Fibroblast of lung (primary cell): ENCODE measurements around the gene LYPD6. TPM values are rescaled to one million over a fixed set of nuclear protein-coding genes. Genes with fewer than 3 reads are reported as not detected.

Source experiments
- DNase-seq, 2 donors: peaks; one replicate each; pipeline versions ENCODE4 v3.0.0 to v3.0.0-alpha.2; 2010; ENCODE audit warnings: low read depth in 2 of 2
- H2AFZ ChIP-seq: 2 replicates; pipeline ENCODE4 v1.5.1; 2012; ENCODE audit warnings: low read length, control low read depth, inconsistent platforms
- H3K27ac ChIP-seq: 2 replicates; pipeline ENCODE4 v1.5.1; 2011; ENCODE audit warnings: low read length, control low read depth; ENCODE audit not compliant: insufficient read depth
- H3K27me3 ChIP-seq: 2 replicates; pipeline ENCODE4 v1.5.1; 2011; ENCODE audit warnings: mild to moderate bottlenecking, low read length; ENCODE audit not compliant: control insufficient read depth, insufficient read depth
- H3K36me3 ChIP-seq: 2 replicates; pipeline ENCODE4 v1.5.1; 2011; ENCODE audit warnings: low read length; ENCODE audit not compliant: control insufficient read depth, insufficient read depth
- H3K4me1 ChIP-seq: 2 replicates; pipeline ENCODE4 v1.5.1; 2011; ENCODE audit warnings: low read length; ENCODE audit not compliant: control insufficient read depth, insufficient read depth; ENCODE audit errors: extremely low read depth
- H3K4me2 ChIP-seq: 2 replicates; pipeline ENCODE4 v1.5.1; 2011; ENCODE audit warnings: low read length, control low read depth; ENCODE audit not compliant: insufficient read depth; ENCODE audit errors: extremely low read depth
- H3K4me3 ChIP-seq, 4 experiments: fragments of 200-600 bp in 1 of 4; sonication (generic) in 1 of 4; replicated peaks in 1 of 4; 2 replicates each; pipeline ENCODE4 v1.5.1; 2011 to 2016; ENCODE audit warnings: low read length in 4 of 4, low read depth in 3 of 4, mild to moderate bottlenecking in 3 of 4, control low read depth in 2 of 4, inconsistent platforms in 1 of 4, mixed read lengths in 1 of 4; ENCODE audit not compliant: insufficient read depth in 1 of 4; ENCODE audit errors: control extremely low read depth in 1 of 4
- H3K79me2 ChIP-seq: 2 replicates; pipeline ENCODE4 v1.5.1; 2012; ENCODE audit warnings: mild to moderate bottlenecking, low read length, inconsistent platforms; ENCODE audit not compliant: control insufficient read depth, insufficient read depth
- H3K9ac ChIP-seq: 2 replicates; pipeline ENCODE4 v1.5.1; 2011; ENCODE audit warnings: mild to moderate bottlenecking, low read length, control low read depth; ENCODE audit not compliant: insufficient read depth
- H3K9me3 ChIP-seq: 2 replicates; pipeline ENCODE4 v1.5.1; 2012; ENCODE audit warnings: low read depth, low read length; ENCODE audit not compliant: control insufficient read depth, insufficient read depth
- H4K20me1 ChIP-seq: 2 replicates; pipeline ENCODE4 v1.5.1; 2011; ENCODE audit warnings: low read length; ENCODE audit not compliant: control insufficient read depth, insufficient read depth; ENCODE audit errors: extremely low read depth
- EZH2 ChIP-seq: IDR thresholded peaks from 2 replicates; pipeline ENCODE4 v1.5.1; 2012; ENCODE audit warnings: low read length, control low read depth, mild to moderate bottlenecking; ENCODE audit errors: missing control alignments
- polyA plus RNA-seq, 2 donors: library from polyadenylated mRNA; depleted of rRNA in 1 of 2; stranded (reverse) in 1 of 2; unstranded in 1 of 2; fragments of >200 nt; gene quantifications; 2 replicates each; pipeline ENCODE4 v1.2.1, GENCODE V29; 2011 to 2012; ENCODE audit warnings: missing spikeins in 1 of 2
- total RNA-seq: library from RNA; depleted of rRNA; stranded (reverse); fragments of >200 nt; gene quantifications from 2 replicates; pipeline ENCODE4 v1.2.1, GENCODE V29; 2014
- TF ChIP-seq, protein P1 (sequence below), 2 donors: IDR thresholded peaks in 1 of 2; conservative IDR thresholded peaks in 1 of 2; 1 replicate in 1 of 2; 2 replicates in 1 of 2; pipeline ENCODE4 v1.5.1; 2011 to 2012; ENCODE audit warnings: low read length in 2 of 2, control low read depth in 1 of 2, inconsistent platforms in 1 of 2, low read depth in 1 of 2, mild to moderate bottlenecking in 1 of 2

LYPD6 gene
- total and polyA plus RNA-seq, 2 donors (not counting 1 experiment from before 2014, with no cell fraction given): 0.17 to 3.7 TPM

- no peak for DNase-seq
- no peaks in the 10 kb centered on the region for H4K20me1 ChIP-seq
- no peaks in the 10 kb centered on the region for H3K36me3 ChIP-seq
- H2AFZ ChIP-seq: no peak overlapping the region
- no peak overlapping the region for H3K4me2 ChIP-seq
- H3K27ac ChIP-seq: no peak overlapping the region
- H3K4me3 ChIP-seq: no peak overlapping the region
- no peaks in the 10 kb centered on the region for H3K9me3 ChIP-seq
- no peak overlapping the region for H3K9ac ChIP-seq
- TF ChIP-seq EZH2: no peak
- TF ChIP-seq, protein P1, sequence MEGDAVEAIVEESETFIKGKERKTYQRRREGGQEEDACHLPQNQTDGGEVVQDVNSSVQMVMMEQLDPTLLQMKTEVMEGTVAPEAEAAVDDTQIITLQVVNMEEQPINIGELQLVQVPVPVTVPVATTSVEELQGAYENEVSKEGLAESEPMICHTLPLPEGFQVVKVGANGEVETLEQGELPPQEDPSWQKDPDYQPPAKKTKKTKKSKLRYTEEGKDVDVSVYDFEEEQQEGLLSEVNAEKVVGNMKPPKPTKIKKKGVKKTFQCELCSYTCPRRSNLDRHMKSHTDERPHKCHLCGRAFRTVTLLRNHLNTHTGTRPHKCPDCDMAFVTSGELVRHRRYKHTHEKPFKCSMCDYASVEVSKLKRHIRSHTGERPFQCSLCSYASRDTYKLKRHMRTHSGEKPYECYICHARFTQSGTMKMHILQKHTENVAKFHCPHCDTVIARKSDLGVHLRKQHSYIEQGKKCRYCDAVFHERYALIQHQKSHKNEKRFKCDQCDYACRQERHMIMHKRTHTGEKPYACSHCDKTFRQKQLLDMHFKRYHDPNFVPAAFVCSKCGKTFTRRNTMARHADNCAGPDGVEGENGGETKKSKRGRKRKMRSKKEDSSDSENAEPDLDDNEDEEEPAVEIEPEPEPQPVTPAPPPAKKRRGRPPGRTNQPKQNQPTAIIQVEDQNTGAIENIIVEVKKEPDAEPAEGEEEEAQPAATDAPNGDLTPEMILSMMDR (conservative IDR thresholded peaks at IDR 0.05 in 1 of 2, IDR thresholded peaks at IDR 0.05 in 1 of 2; ENCODE audit: low read depth in 1 of 2, low read length in 2 of 2): no peak
- no peaks in the 10 kb centered on the region for H3K79me2 ChIP-seq
- peaks cover 5% of the 10 kb centered on the region for H3K27me3 ChIP-seq
- H3K4me1 ChIP-seq: no peaks in the 10 kb centered on the region
Observed at GRCh38 chr2:149334156-149334555, 3.8 kb downstream of the LYPD6 start.

- Histone ChIP-seq H3K4me2 (no peak overlapping the region), H3K27me3 (no peaks in the 10 kb centered on the region), H3K36me3 (no peaks in the 10 kb centered on the region), H2AFZ (no peak overlapping the region), H3K9me3 (no peaks in the 10 kb centered on the region), H3K79me2 (no peaks in the 10 kb centered on the region), H3K9ac (no peak overlapping the region), H4K20me1 (no peaks in the 10 kb centered on the region), H3K27ac (no peak overlapping the region), H3K4me3 (no peak overlapping the region), H3K4me1 (no peaks in the 10 kb centered on the region)
- no peak for DNase-seq
- TF ChIP-seq, protein P1 (conservative IDR thresholded peaks at IDR 0.05 in 1 of 2, IDR thresholded peaks at IDR 0.05 in 1 of 2; ENCODE audit: low read depth in 1 of 2, low read length in 2 of 2): no peak
- no peak for TF ChIP-seq EZH2
Observed at GRCh38 chr2:149339324-149339723, 8.9 kb downstream of the LYPD6 start.

DNA sequence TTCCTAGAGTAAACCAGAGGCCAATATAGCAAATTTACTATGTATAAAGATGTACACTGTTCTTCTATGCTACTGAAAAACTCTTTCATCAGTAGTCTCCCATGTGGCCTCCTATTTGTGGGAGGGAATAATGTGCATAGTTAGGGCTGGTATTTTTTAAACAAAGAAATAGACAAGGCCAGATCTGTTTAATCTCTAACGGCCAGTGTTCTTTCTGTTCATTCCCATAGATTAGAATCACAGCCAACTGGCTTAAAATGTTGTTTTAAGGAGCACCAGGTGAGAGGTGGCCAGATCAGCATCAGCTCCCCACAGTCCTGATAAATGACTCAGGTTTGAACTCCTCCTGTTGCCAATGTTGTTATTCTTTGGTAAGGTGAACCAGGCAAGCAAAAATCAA, 12.1 kb downstream of the LYPD6 start:
- H3K4me3 ChIP-seq: no peak overlapping the region
- no peak overlapping the region for H3K4me2 ChIP-seq
- no peak overlapping the region for H3K9ac ChIP-seq
- no peak overlapping the region for H3K27ac ChIP-seq
- no peaks in the 10 kb centered on the region for H4K20me1 ChIP-seq
- DNase-seq: no peak
- no peaks in the 10 kb centered on the region for H3K27me3 ChIP-seq
- H3K9me3 ChIP-seq: no peaks in the 10 kb centered on the region
- no peaks in the 10 kb centered on the region for H3K36me3 ChIP-seq
- no peak for TF ChIP-seq EZH2
- TF ChIP-seq, protein P1 (conservative IDR thresholded peaks at IDR 0.05 in 1 of 2, IDR thresholded peaks at IDR 0.05 in 1 of 2; ENCODE audit: low read depth in 1 of 2, low read length in 2 of 2): no peak
- no peak overlapping the region for H2AFZ ChIP-seq
- H3K4me1 ChIP-seq: no peaks in the 10 kb centered on the region
- no peaks in the 10 kb centered on the region for H3K79me2 ChIP-seq
